ENCODE data around the gene MEG3.

The MEG3 gene

DNA sequence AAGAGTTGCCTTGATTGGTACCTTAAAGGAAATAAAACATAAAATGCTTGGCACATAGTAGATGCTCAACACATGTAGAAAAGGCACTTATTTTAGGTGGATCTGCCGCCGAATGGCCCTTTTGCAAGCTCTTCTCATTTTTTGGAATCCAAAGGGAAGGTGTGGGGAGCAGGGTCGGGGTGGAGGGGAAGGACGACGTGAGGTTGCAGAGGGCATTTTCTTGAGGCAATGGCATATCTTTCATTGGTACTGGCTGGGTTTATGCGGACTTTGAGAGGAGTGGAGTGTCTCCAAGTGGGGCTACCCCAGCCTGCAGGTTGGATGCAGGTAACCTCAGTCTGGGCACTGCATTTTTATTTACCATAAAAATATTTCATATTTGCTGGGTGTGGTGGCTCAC, 69.5 kb downstream of the MEG3 start:
- no peak overlapping the region for H3K9ac ChIP-seq (ENCODE audit: low read length)
- TF ChIP-seq, protein P1, sequence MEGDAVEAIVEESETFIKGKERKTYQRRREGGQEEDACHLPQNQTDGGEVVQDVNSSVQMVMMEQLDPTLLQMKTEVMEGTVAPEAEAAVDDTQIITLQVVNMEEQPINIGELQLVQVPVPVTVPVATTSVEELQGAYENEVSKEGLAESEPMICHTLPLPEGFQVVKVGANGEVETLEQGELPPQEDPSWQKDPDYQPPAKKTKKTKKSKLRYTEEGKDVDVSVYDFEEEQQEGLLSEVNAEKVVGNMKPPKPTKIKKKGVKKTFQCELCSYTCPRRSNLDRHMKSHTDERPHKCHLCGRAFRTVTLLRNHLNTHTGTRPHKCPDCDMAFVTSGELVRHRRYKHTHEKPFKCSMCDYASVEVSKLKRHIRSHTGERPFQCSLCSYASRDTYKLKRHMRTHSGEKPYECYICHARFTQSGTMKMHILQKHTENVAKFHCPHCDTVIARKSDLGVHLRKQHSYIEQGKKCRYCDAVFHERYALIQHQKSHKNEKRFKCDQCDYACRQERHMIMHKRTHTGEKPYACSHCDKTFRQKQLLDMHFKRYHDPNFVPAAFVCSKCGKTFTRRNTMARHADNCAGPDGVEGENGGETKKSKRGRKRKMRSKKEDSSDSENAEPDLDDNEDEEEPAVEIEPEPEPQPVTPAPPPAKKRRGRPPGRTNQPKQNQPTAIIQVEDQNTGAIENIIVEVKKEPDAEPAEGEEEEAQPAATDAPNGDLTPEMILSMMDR (IDR thresholded peaks at IDR 0.05; ENCODE audit: insufficient read depth, low read length, poor library complexity, severe bottlenecking), result no peak
- no peak for TF ChIP-seq EZH2phosphoT487 (conservative IDR thresholded peaks at IDR 0.05; ENCODE audit: low read length)
- no peak overlapping the region for H3K27ac ChIP-seq (ENCODE audit: low read depth, low read length)
- H3K27me3 ChIP-seq (ENCODE audit: low read length), result no peaks in the 10 kb centered on the region
- H3K9me2 ChIP-seq (replicated peaks; ENCODE audit: insufficient read depth, low read length), result no peaks in the 10 kb centered on the region
- H4K20me1 ChIP-seq (ENCODE audit: low read depth, low read length), result no peaks in the 10 kb centered on the region
- no peaks in the 10 kb centered on the region for H3K9me3 ChIP-seq (ENCODE audit: insufficient read depth, low read length)
- no peak overlapping the region for H3K4me3 ChIP-seq (ENCODE audit: insufficient read depth, low read length, poor library complexity, severe bottlenecking)
- H3F3A ChIP-seq (ENCODE audit: insufficient read depth), result no peaks in the 10 kb centered on the region
- H3K79me2 ChIP-seq (ENCODE audit: insufficient read depth, low read length), result no peaks in the 10 kb centered on the region
- H2AFZ ChIP-seq (ENCODE audit: low read depth, low read length, severe bottlenecking), result no peak overlapping the region
- H3K4me2 ChIP-seq (ENCODE audit: low read depth, low read length, poor library complexity, severe bottlenecking), result no peak overlapping the region
- H3K36me3 ChIP-seq (ENCODE audit: low read length), result no peaks in the 10 kb centered on the region

DNA sequence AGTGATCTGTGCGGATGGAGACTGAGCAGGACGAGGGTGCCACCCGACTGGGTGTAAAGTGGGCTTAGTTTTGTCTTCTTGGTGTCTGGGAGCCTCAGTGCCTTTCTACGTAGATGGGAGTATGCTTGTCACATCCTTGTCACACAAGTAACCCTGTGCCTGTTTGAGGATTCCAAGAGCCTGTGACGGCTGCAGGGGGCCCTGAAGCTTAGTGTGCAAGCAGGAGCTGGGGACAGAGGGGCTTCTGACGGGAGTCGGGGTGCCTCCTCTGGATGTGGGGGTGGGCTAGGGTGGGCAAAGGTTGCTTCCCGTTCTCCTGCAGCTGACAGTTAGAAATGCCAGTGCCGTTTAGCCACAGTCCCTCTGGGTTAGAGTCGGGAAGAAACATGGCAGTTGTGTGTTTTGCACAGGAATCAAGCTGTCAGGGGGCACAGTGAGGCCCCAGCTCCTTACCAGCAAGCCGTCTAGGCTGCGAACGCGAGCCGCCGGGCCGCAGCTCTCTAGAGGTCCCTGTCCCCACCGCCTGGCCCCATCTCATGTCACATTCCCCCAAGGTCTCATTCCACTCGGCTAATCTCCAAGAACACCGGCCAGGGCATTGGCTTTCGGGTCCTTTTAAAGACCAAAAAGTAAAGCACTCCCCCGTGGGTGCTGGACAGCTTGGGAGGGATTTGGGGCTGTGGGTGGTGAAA, 70.6 kb downstream of the MEG3 start:
- H3F3A ChIP-seq (ENCODE audit: insufficient read depth), result no peaks in the 10 kb centered on the region
- no peak overlapping the region for H3K9ac ChIP-seq (ENCODE audit: low read length)
- TF ChIP-seq, protein P1 (IDR thresholded peaks at IDR 0.05; ENCODE audit: insufficient read depth, low read length, poor library complexity, severe bottlenecking), result no peak
- TF ChIP-seq EZH2phosphoT487 (conservative IDR thresholded peaks at IDR 0.05; ENCODE audit: low read length), result no peak
- H3K36me3 ChIP-seq (ENCODE audit: low read length), result no peaks in the 10 kb centered on the region
- H2AFZ ChIP-seq (ENCODE audit: low read depth, low read length, severe bottlenecking), result no peak overlapping the region
- no peak overlapping the region for H3K4me3 ChIP-seq (ENCODE audit: insufficient read depth, low read length, poor library complexity, severe bottlenecking)
- no peak overlapping the region for H3K4me2 ChIP-seq (ENCODE audit: low read depth, low read length, poor library complexity, severe bottlenecking)
- H4K20me1 ChIP-seq (ENCODE audit: low read depth, low read length), result no peaks in the 10 kb centered on the region
- no peak overlapping the region for H3K27ac ChIP-seq (ENCODE audit: low read depth, low read length)
- H3K79me2 ChIP-seq (ENCODE audit: insufficient read depth, low read length), result no peaks in the 10 kb centered on the region
- H3K9me3 ChIP-seq (ENCODE audit: insufficient read depth, low read length), result no peaks in the 10 kb centered on the region
- no peaks in the 10 kb centered on the region for H3K9me2 ChIP-seq (replicated peaks; ENCODE audit: insufficient read depth, low read length)
- H3K27me3 ChIP-seq (ENCODE audit: low read length), result no peaks in the 10 kb centered on the region

DNA sequence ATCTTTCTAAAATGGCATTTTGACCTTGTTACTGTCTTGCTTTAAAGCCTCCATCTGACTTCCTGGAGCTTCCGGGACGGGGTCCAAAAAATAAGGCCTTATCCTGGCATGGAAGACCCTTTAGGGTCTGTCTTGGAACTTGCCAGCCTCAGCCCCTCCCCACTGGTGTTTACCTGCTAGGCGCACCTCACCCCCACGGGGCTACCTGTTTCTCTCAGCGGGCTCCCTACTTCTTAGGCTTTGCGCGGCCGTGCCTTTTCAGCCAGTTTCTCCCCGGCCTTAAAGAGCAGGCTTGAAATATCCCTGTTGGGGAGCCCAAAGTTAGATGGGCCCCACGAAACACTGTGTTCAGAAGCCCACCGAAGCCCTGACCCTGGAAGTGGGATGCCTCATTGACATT, 72.5 kb downstream of the MEG3 start:
- Histone ChIP-seq H3K27me3 (ENCODE audit: low read length) (no peaks in the 10 kb centered on the region), H3K9me3 (ENCODE audit: insufficient read depth, low read length) (no peaks in the 10 kb centered on the region), H3F3A (ENCODE audit: insufficient read depth) (no peaks in the 10 kb centered on the region), H4K20me1 (ENCODE audit: low read depth, low read length) (no peaks in the 10 kb centered on the region), H3K4me2 (ENCODE audit: low read depth, low read length, poor library complexity, severe bottlenecking) (no peak overlapping the region), H3K36me3 (ENCODE audit: low read length) (no peaks in the 10 kb centered on the region), H3K9me2 (replicated peaks; ENCODE audit: insufficient read depth, low read length) (no peaks in the 10 kb centered on the region), H3K27ac (ENCODE audit: low read depth, low read length) (no peak overlapping the region), H3K4me3 (ENCODE audit: insufficient read depth, low read length, poor library complexity, severe bottlenecking) (no peak overlapping the region), H2AFZ (ENCODE audit: low read depth, low read length, severe bottlenecking) (no peak overlapping the region), H3K9ac (ENCODE audit: low read length) (no peak overlapping the region), H3K79me2 (ENCODE audit: insufficient read depth, low read length) (no peaks in the 10 kb centered on the region)
- no peak for TF ChIP-seq EZH2phosphoT487 (conservative IDR thresholded peaks at IDR 0.05; ENCODE audit: low read length)
- TF ChIP-seq, protein P1 (IDR thresholded peaks at IDR 0.05; ENCODE audit: insufficient read depth, low read length, poor library complexity, severe bottlenecking), result no peak
